PC-9 (cell line): ENCODE data around the gene KBTBD7. TPM values are rescaled to one million over a fixed set of nuclear protein-coding genes. Genes with fewer than 3 reads are reported as not detected.

ENCODE experiments used
- BruUV-seq: library from RNA; stranded (reverse); fragments of 400-500 nt; replicated peaks from 2 replicates; lab custom pipeline; 2021; lab: Mats Ljungman, UMichigan
- CTCF ChIA-PET: fragments of 300-600 bp; sonication (Branson Sonifier 250); formaldehyde crosslinking; loops from one replicate; lab custom pipeline; 2022; ENCODE audit warnings: antibody characterized with exemption; lab: Charles Lee
- POLR2A ChIA-PET: fragments of 300-600 bp; sonication (Branson Sonifier 250); formaldehyde crosslinking; loops from one replicate; lab custom pipeline; 2022; ENCODE audit warnings: antibody characterized with exemption; ENCODE audit not compliant: unreplicated experiment; lab: Charles Lee
- DNase-seq, 2 experiments: peaks; one replicate each; pipeline versions ENCODE4 v3.0.0 to v3.0.0-alpha.2; 2015 to 2022; ENCODE audit warnings: mixed read lengths in 1 of 2
- H2AFZ ChIP-seq: fragments of 200-600 bp; sonication (generic); 2 replicates; pipeline ENCODE4 v1.8.1; 2017; ENCODE audit warnings: antibody characterized with exemption
- H3F3A ChIP-seq: fragments of 200-600 bp; sonication (generic); 2 replicates; pipeline ENCODE4 v1.8.1; 2017; ENCODE audit warnings: antibody characterized with exemption, mild to moderate bottlenecking, low read depth; ENCODE audit not compliant: insufficient read depth
- H3K27ac ChIP-seq: fragments of 200-600 bp; sonication (generic); 2 replicates; pipeline ENCODE4 v1.6.1; 2016; ENCODE audit warnings: mixed run types
- H3K27me3 ChIP-seq: fragments of 200-600 bp; sonication (generic); 2 replicates; pipeline ENCODE4 v1.6.1; 2016; ENCODE audit warnings: low read depth, mixed run types; ENCODE audit not compliant: insufficient read depth
- H3K36me3 ChIP-seq: fragments of 200-600 bp; sonication (generic); 2 replicates; pipeline ENCODE4 v1.6.1; 2016; ENCODE audit warnings: low read depth, mixed run types
- H3K4me1 ChIP-seq: fragments of 200-600 bp; sonication (generic); replicated peaks from 2 replicates; pipeline ENCODE4 v1.6.1; 2016; ENCODE audit warnings: mixed run types; ENCODE audit not compliant: insufficient read depth
- H3K4me2 ChIP-seq: fragments of 200-600 bp; sonication (generic); 2 replicates; pipeline ENCODE4 v1.6.1; 2017; ENCODE audit warnings: mixed run types
- H3K4me3 ChIP-seq: fragments of 200-600 bp; sonication (generic); 2 replicates; pipeline ENCODE4 v1.6.1; 2016; ENCODE audit warnings: mixed run types
- H3K79me2 ChIP-seq: fragments of 200-600 bp; sonication (generic); 2 replicates; pipeline ENCODE4 v1.6.1; 2017; ENCODE audit warnings: low read depth, mixed run types
- H3K9me2 ChIP-seq: fragments of 200-600 bp; sonication (generic); 2 replicates; pipeline ENCODE4 v1.8.1; 2017; ENCODE audit warnings: mild to moderate bottlenecking; ENCODE audit not compliant: insufficient read depth
- H3K9me3 ChIP-seq: fragments of 200-600 bp; sonication (generic); 2 replicates; pipeline ENCODE4 v1.8.1; 2016; ENCODE audit warnings: low read depth; ENCODE audit not compliant: insufficient read depth
- H4K20me1 ChIP-seq: fragments of 200-600 bp; sonication (generic); 2 replicates; pipeline ENCODE4 v1.8.1; 2017; ENCODE audit not compliant: insufficient read depth
- EZH2 ChIP-seq: fragments of 200-600 bp; sonication (generic); IDR thresholded peaks from 2 replicates; pipeline ENCODE4 v1.8.0; 2017; ENCODE audit warnings: antibody characterized with exemption, low read depth
- intact Hi-C: fragments of 100-400 bp; cut with micrococcal nuclease; formaldehyde crosslinking; loops from one replicate; pipeline ENCODE4 v1.10.0; 2022; ENCODE audit not compliant: unreplicated experiment
- total RNA-seq: library from RNA; stranded (reverse); gene quantifications from 2 replicates; pipeline ENCODE4 v1.2.3, GENCODE V29; 2021
- TF ChIP-seq, protein P1 (sequence below): fragments of 200-600 bp; sonication (generic); conservative IDR thresholded peaks from 2 replicates; pipeline ENCODE4 v1.6.1; 2017; ENCODE audit warnings: mixed run types, antibody characterized with exemption, mild to moderate bottlenecking, moderate library complexity

KBTBD7 gene
- total RNA-seq, 1 experiment from 2014 or later = 4.1 TPM

DNA sequence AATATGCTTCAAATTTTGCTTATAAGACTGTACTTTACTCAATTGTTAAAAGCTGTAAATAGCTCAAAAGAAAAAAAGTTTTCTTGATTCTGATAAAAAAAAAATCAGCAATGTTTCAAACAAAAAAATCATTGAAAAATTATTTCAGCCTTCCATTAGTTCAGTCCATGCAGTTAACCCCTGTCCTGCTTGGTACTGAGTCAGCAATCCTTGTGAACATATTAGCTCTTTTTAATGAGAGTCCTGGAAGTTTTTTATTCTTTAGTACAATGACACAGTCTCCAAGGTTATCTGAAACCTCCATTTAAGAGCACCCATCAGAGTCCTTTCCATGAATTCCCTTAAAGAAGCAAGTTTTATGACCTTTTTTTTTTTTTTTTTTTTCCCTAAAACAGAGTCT, 40.3 kb downstream of the KBTBD7 start:
- TF ChIP-seq EZH2 = no peak
- TF ChIP-seq, protein P1, sequence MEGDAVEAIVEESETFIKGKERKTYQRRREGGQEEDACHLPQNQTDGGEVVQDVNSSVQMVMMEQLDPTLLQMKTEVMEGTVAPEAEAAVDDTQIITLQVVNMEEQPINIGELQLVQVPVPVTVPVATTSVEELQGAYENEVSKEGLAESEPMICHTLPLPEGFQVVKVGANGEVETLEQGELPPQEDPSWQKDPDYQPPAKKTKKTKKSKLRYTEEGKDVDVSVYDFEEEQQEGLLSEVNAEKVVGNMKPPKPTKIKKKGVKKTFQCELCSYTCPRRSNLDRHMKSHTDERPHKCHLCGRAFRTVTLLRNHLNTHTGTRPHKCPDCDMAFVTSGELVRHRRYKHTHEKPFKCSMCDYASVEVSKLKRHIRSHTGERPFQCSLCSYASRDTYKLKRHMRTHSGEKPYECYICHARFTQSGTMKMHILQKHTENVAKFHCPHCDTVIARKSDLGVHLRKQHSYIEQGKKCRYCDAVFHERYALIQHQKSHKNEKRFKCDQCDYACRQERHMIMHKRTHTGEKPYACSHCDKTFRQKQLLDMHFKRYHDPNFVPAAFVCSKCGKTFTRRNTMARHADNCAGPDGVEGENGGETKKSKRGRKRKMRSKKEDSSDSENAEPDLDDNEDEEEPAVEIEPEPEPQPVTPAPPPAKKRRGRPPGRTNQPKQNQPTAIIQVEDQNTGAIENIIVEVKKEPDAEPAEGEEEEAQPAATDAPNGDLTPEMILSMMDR = no peak
- Histone ChIP-seq H3K79me2 (no peaks in the 10 kb centered on the region), H3K27me3 (no peaks in the 10 kb centered on the region), H3K9me2 (no peaks in the 10 kb centered on the region), H2AFZ (no peak overlapping the region), H3K9me3 (peaks cover 9% of the 10 kb centered on the region; the same call in 1 of the 2 replicates), H3K4me2 (no peak overlapping the region), H4K20me1 (no peaks in the 10 kb centered on the region), H3K36me3 (no peaks in the 10 kb centered on the region), H3K4me3 (no peak overlapping the region), H3F3A (no peaks in the 10 kb centered on the region), H3K4me1 (no peaks in the 10 kb centered on the region), H3K27ac (no peak overlapping the region)
- intact Hi-C loops = no loop called here
- POLR2A ChIA-PET = interaction anchor here (0.6 kb wide), 1 partner anchor 109 kb away, joined by 3 read pairs; the partner anchor contains the start of gene MTRF1
- BruUV-seq = no TSS peak
- CTCF ChIA-PET = no interaction called here
- no peak for DNase-seq

DNA sequence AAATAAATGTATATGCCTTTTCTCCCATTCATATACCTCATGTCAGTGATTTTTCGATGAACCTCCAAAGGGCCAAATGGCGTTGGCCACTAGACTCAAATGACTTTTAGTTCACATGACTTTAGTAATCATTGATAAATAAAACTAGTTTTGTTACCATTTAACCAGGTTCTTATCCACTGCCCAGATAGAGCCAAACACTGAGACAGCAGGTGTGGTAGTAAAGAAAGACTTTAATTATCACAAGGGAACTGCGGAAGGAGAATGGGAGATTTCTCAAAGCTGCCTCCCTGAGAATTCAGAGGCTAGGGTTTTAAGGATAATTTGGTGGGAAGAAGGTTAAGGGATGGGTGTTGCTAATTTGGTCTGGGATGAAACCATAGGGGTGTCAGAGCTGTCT, 42.4 kb downstream of the KBTBD7 start:
- Histone ChIP-seq H3K36me3 (no peaks in the 10 kb centered on the region), H3K27ac (no peak overlapping the region), H3K79me2 (no peaks in the 10 kb centered on the region), H3K27me3 (no peaks in the 10 kb centered on the region), H2AFZ (no peak overlapping the region), H3F3A (no peaks in the 10 kb centered on the region), H3K9me2 (no peaks in the 10 kb centered on the region), H3K4me1 (no peaks in the 10 kb centered on the region), H3K4me2 (no peak overlapping the region), H3K9me3 (peaks cover 9% of the 10 kb centered on the region), H4K20me1 (no peaks in the 10 kb centered on the region), H3K4me3 (no peak overlapping the region)
- no peak for DNase-seq
- BruUV-seq = no TSS peak
- ChIA-PET POLR2A (no interaction called here), CTCF (no interaction called here)
- intact Hi-C loops = no loop called here
- no peak for TF ChIP-seq EZH2
- TF ChIP-seq, protein P1 = no peak

DNA sequence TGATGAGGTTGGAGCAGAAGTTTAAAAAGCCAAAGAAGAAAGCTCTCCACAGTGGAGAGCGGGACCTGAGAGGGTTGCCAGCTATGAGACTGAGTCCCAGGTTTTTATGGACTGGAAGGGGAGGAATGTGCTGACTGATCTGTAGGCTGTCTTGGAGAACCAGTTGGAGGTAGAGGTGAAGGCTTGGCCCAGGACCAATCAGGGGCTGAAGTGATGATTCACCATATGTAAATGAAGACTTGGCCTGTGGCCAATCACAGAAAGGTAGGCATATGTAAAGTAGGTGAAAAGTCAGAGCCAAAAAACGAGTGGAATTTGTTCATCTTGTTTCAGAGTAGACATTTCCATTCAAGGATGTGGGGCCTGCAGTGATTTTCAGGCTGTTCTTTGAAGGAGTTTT, 44.3 kb downstream of the KBTBD7 start:
- Histone ChIP-seq H3K9me2 (no peaks in the 10 kb centered on the region), H3K4me2 (no peak overlapping the region), H4K20me1 (no peaks in the 10 kb centered on the region), H2AFZ (no peak overlapping the region), H3K36me3 (no peaks in the 10 kb centered on the region), H3K4me1 (no peaks in the 10 kb centered on the region), H3K79me2 (no peaks in the 10 kb centered on the region), H3F3A (no peaks in the 10 kb centered on the region), H3K27me3 (no peaks in the 10 kb centered on the region), H3K4me3 (no peak overlapping the region), H3K9me3 (peaks cover 9% of the 10 kb centered on the region), H3K27ac (no peak overlapping the region)
- intact Hi-C loops = no loop called here
- ChIA-PET CTCF (no interaction called here), POLR2A (no interaction called here)
- no peak for DNase-seq
- no TSS peak for BruUV-seq
- TF ChIP-seq EZH2 = no peak
- TF ChIP-seq, protein P1 = no peak
